ENCODE results near the gene DAPK1. TPM values are rescaled to one million over a fixed set of nuclear protein-coding genes. Genes with fewer than 3 reads are reported as not detected.

Gene DAPK1
- total RNA-seq, 1 experiment from 2014 or later, result 19.7 TPM

DNA sequence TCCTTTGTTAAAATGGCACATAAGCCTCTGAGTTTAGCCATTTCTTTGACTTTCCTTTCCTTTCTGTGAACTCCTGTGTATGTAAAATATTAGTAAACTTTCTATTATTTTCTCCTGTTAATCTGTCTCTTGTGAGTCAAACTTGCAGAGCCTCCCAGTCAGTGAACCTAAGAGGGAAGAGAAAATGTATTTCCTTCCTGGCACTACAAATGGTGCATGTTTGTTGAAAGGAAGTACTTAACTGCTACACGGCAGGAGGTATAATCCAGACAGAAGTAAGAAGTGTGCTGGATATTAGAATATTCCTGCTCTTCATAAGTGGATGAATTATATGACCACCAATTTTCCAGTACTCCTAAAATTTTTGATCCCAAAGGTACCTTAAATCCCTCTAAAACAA is 251.2 kb downstream of the DAPK1 start:
- Mint-ChIP-seq H3K36me3 (ENCODE audit: insufficient read depth, unreplicated experiment) (no peaks in the 10 kb centered on the region), H3K4me1 (ENCODE audit: insufficient read depth, unreplicated experiment) (no peaks in the 10 kb centered on the region), H3K27me3 (ENCODE audit: insufficient read depth, unreplicated experiment) (no peaks in the 10 kb centered on the region), H3K4me3 (ENCODE audit: unreplicated experiment) (no peak overlapping the region), H3K9me3 (ENCODE audit: unreplicated experiment) (no peaks in the 10 kb centered on the region), H3K27ac (ENCODE audit: low read depth, unreplicated experiment) (no peak overlapping the region)
- POLR2A ChIA-PET, result no interaction called here
- no TSS peak for BruUV-seq (replicated peaks)
- TF ChIP-seq, protein P1, sequence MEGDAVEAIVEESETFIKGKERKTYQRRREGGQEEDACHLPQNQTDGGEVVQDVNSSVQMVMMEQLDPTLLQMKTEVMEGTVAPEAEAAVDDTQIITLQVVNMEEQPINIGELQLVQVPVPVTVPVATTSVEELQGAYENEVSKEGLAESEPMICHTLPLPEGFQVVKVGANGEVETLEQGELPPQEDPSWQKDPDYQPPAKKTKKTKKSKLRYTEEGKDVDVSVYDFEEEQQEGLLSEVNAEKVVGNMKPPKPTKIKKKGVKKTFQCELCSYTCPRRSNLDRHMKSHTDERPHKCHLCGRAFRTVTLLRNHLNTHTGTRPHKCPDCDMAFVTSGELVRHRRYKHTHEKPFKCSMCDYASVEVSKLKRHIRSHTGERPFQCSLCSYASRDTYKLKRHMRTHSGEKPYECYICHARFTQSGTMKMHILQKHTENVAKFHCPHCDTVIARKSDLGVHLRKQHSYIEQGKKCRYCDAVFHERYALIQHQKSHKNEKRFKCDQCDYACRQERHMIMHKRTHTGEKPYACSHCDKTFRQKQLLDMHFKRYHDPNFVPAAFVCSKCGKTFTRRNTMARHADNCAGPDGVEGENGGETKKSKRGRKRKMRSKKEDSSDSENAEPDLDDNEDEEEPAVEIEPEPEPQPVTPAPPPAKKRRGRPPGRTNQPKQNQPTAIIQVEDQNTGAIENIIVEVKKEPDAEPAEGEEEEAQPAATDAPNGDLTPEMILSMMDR (IDR thresholded peaks at IDR 0.05; ENCODE audit: unreplicated experiment), result no peak
- DNase-seq (ENCODE audit: unreplicated experiment), result no peak
- intact Hi-C loops (cut with micrococcal nuclease), result no loop called here
- CTCF ChIA-PET, result no interaction called here

- no peaks in the 10 kb centered on the region for H3K36me3 Mint-ChIP-seq (ENCODE audit: insufficient read depth, unreplicated experiment)
- no TSS peak for BruUV-seq (replicated peaks)
- no peak overlapping the region for H3K4me3 Mint-ChIP-seq (ENCODE audit: unreplicated experiment)
- H3K27ac Mint-ChIP-seq (ENCODE audit: low read depth, unreplicated experiment), result no peak overlapping the region
- CTCF ChIA-PET, result no interaction called here
- POLR2A ChIA-PET, result no interaction called here
- H3K27me3 Mint-ChIP-seq (ENCODE audit: insufficient read depth, unreplicated experiment), result no peaks in the 10 kb centered on the region
- no peak for DNase-seq (ENCODE audit: unreplicated experiment)
- intact Hi-C loops (cut with micrococcal nuclease), result no loop called here
- TF ChIP-seq, protein P1 (IDR thresholded peaks at IDR 0.05; ENCODE audit: unreplicated experiment), result no peak
- no peaks in the 10 kb centered on the region for H3K4me1 Mint-ChIP-seq (ENCODE audit: insufficient read depth, unreplicated experiment)
- H3K9me3 Mint-ChIP-seq (ENCODE audit: unreplicated experiment), result no peaks in the 10 kb centered on the region
These were observed 251.8 kb downstream of the DAPK1 start for GRCh38 chr9:87749335-87750035.

DNA sequence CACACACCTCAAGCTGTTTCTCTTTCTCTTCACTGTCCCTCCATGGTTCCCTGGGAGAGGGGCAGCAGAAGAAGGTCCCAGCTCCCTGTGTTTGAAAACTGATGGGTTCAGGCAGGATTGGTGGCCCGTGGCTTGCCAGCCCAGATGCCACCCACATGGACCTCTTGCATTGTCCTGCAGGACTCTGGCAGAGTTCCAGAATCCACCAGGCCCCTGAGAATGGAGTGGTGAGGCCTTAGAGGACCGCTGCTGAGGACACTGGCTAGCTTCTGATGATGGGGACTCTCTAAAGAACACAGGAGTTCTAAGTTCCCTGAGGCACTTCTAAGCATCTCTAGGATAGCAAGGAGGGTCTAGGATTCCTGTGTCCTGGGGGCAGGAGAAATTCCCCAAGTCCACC is 253.1 kb downstream of the DAPK1 start:
- no peaks in the 10 kb centered on the region for H3K4me1 Mint-ChIP-seq (ENCODE audit: insufficient read depth, unreplicated experiment)
- no TSS peak for BruUV-seq (replicated peaks)
- intact Hi-C loops (cut with micrococcal nuclease), result no loop called here
- ChIA-PET CTCF (interaction anchor here (0.6 kb wide), 1 partner anchor 73 kb away, joined by 7 read pairs; no protein-coding TSS in a partner anchor), POLR2A (no interaction called here)
- TF ChIP-seq, protein P1 (IDR thresholded peaks at IDR 0.05; ENCODE audit: unreplicated experiment), result no peak
- DNase-seq (ENCODE audit: unreplicated experiment), result no peak
- H3K27ac Mint-ChIP-seq (ENCODE audit: low read depth, unreplicated experiment), result no peak overlapping the region
- no peak overlapping the region for H3K4me3 Mint-ChIP-seq (ENCODE audit: unreplicated experiment)
- no peaks in the 10 kb centered on the region for H3K9me3 Mint-ChIP-seq (ENCODE audit: unreplicated experiment)
- no peaks in the 10 kb centered on the region for H3K36me3 Mint-ChIP-seq (ENCODE audit: insufficient read depth, unreplicated experiment)
- no peaks in the 10 kb centered on the region for H3K27me3 Mint-ChIP-seq (ENCODE audit: insufficient read depth, unreplicated experiment)

- no peak for DNase-seq (ENCODE audit: unreplicated experiment)
- Mint-ChIP-seq H3K27me3 (ENCODE audit: insufficient read depth, unreplicated experiment) (no peaks in the 10 kb centered on the region), H3K9me3 (ENCODE audit: unreplicated experiment) (no peaks in the 10 kb centered on the region), H3K36me3 (ENCODE audit: insufficient read depth, unreplicated experiment) (no peaks in the 10 kb centered on the region), H3K4me3 (ENCODE audit: unreplicated experiment) (no peak overlapping the region), H3K27ac (ENCODE audit: low read depth, unreplicated experiment) (no peak overlapping the region), H3K4me1 (ENCODE audit: insufficient read depth, unreplicated experiment) (no peaks in the 10 kb centered on the region)
- intact Hi-C loops (cut with micrococcal nuclease), result no loop called here
- POLR2A ChIA-PET, result no interaction called here
- CTCF ChIA-PET, result no interaction called here
- TF ChIP-seq, protein P1 (IDR thresholded peaks at IDR 0.05; ENCODE audit: unreplicated experiment), result no peak
- no TSS peak for BruUV-seq (replicated peaks)
These were observed 253.8 kb downstream of the DAPK1 start for GRCh38 chr9:87751423-87751822.

Measured in MCF 10A (cell line).